Measurements from ENCODE around the gene HOXA13.

GRCh38 chr7:27177795-27178320 is 22.0 kb downstream of the HOXA13 start:
- TF ChIP-seq MEIS1 (CRISPR knock-in tag; IDR thresholded peaks at IDR 0.05; ENCODE audit: borderline replicate concordance) (no peak), ZNF24 (tag by site-specific recombination; IDR thresholded peaks at IDR 0.05) (no peak)
